Caco-2 (cell line): ENCODE measurements around the gene BPIFA3. TPM values are rescaled to one million over a fixed set of nuclear protein-coding genes. Genes with fewer than 3 reads are reported as not detected.

Experiments
- BruUV-seq: library from RNA; stranded (reverse); fragments of 400-500 nt; replicated peaks from 2 replicates; lab custom pipeline; 2021; lab: Mats Ljungman, UMichigan
- CTCF ChIA-PET: fragments of 300-600 bp; sonication (Branson Sonifier 250); formaldehyde crosslinking; loops from one replicate; lab custom pipeline; 2022; ENCODE audit warnings: antibody characterized with exemption; lab: Charles Lee
- POLR2A ChIA-PET: fragments of 300-600 bp; sonication (Branson Sonifier 250); formaldehyde crosslinking; loops from one replicate; lab custom pipeline; 2022; ENCODE audit warnings: antibody characterized with exemption; lab: Charles Lee
- DNase-seq, 2 experiments: peaks; one replicate each; pipeline versions ENCODE4 v3.0.0 to v3.0.0-alpha.2; 2020 to 2022
- H3K27me3 ChIP-seq: replicated peaks from 2 replicates; pipeline ENCODE4 v1.6.0; 2011; ENCODE audit warnings: low read length; ENCODE audit not compliant: control insufficient read depth, insufficient read depth
- H3K36me3 ChIP-seq: 2 replicates; pipeline ENCODE4 v1.5.1; 2011; ENCODE audit warnings: low read length; ENCODE audit not compliant: control insufficient read depth, insufficient read depth
- H3K4me1 ChIP-seq: fragments of 250-450 bp; sonication (Bioruptor Pico); 2 replicates; pipeline ENCODE4 v1.5.1; 2020; ENCODE audit warnings: mild to moderate bottlenecking
- H3K4me3 ChIP-seq: 2 replicates; pipeline ENCODE4 v1.5.1; 2011; ENCODE audit warnings: low read depth, mild to moderate bottlenecking, control low read depth, low read length
- H3K9me3 ChIP-seq: fragments of 250-450 bp; sonication (Bioruptor Pico); 2 replicates; pipeline ENCODE4 v1.5.1; 2020; ENCODE audit warnings: mild to moderate bottlenecking, moderate library complexity
- H3K27ac Mint-ChIP-seq: one replicate; pipeline ENCODE4 v1.8.0; 2022; ENCODE audit warnings: mixed read lengths; ENCODE audit not compliant: unreplicated experiment
- H3K27me3 Mint-ChIP-seq: one replicate; pipeline ENCODE4 v1.8.0; 2022; ENCODE audit warnings: mixed read lengths; ENCODE audit not compliant: insufficient read depth, unreplicated experiment
- H3K36me3 Mint-ChIP-seq: one replicate; pipeline ENCODE4 v1.8.0; 2022; ENCODE audit warnings: mild to moderate bottlenecking, mixed read lengths; ENCODE audit not compliant: insufficient read depth, unreplicated experiment
- H3K4me1 Mint-ChIP-seq: one replicate; pipeline ENCODE4 v1.8.0; 2022; ENCODE audit warnings: low read depth, mixed read lengths; ENCODE audit not compliant: unreplicated experiment
- H3K4me3 Mint-ChIP-seq: one replicate; pipeline ENCODE4 v1.8.0; 2022; ENCODE audit warnings: mild to moderate bottlenecking, moderate library complexity, mixed read lengths; ENCODE audit not compliant: unreplicated experiment
- H3K9me3 Mint-ChIP-seq: one replicate; pipeline ENCODE4 v1.8.0; 2022; ENCODE audit warnings: mixed read lengths; ENCODE audit not compliant: unreplicated experiment
- CTCF ChIP-seq, 2 experiments: fragments of 200-600 bp in 1 of 2; IDR thresholded peaks; 1 replicate in 1 of 2; 2 replicates in 1 of 2; pipeline versions ENCODE4 v1.5.1 to v1.8.0; 2011 to 2022; ENCODE audit warnings: antibody characterized with exemption in 1 of 2, control low read depth in 1 of 2, inconsistent platforms in 1 of 2, low read depth in 1 of 2, low read length in 1 of 2, mild to moderate bottlenecking in 1 of 2, moderate library complexity in 1 of 2; ENCODE audit not compliant: insufficient read depth in 1 of 2, severe bottlenecking in 1 of 2, unreplicated experiment in 1 of 2
- intact Hi-C: fragments of 100-400 bp; cut with micrococcal nuclease; formaldehyde crosslinking; loops from one replicate; pipeline ENCODE4 v1.10.0; 2022; ENCODE audit not compliant: unreplicated experiment
- total RNA-seq: library from RNA; stranded (reverse); gene quantifications from 2 replicates; pipeline ENCODE4 v1.2.3, GENCODE V29; 2022

BPIFA3 gene
- total RNA-seq, 1 experiment from 2014 or later: not detected

DNA sequence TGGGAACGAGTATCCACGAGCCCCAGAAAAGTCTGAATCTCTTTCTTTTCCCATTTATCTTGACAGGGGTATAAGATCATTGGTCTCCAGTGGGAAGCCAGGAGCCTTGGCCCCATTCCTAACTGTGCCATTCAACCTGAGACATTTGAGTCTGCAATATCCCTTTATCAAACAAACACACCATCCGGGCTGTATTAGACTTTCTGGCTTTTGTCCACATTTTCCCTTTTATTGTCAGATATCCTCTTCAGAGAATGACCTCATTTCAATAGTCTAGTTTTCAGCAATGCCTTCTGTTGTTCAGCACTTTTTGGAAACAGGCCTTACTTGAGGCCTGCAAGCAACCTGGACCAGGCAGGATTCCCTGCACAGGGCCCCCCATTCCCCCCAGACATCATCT, 34.3 kb downstream of the BPIFA3 start:
- no peaks in the 10 kb centered on the region for H3K9me3 Mint-ChIP-seq
- intact Hi-C loops: no loop called here
- TF ChIP-seq CTCF (IDR thresholded peaks at IDR 0.05; ENCODE audit: insufficient read depth in 1 of 2, low read depth in 1 of 2, low read length in 1 of 2, severe bottlenecking in 1 of 2, unreplicated experiment in 1 of 2): no peak
- ChIA-PET CTCF (interaction anchor here (0.6 kb wide), 1 partner anchor 29 kb away, joined by 4 read pairs; no protein-coding TSS in a partner anchor), POLR2A (no interaction called here)
- H3K27me3 Mint-ChIP-seq: peaks cover 13% of the 10 kb centered on the region
- H3K4me3 ChIP-seq: no peak overlapping the region
- no peak overlapping the region for H3K27ac Mint-ChIP-seq
- no peak for DNase-seq
- H3K4me1 ChIP-seq: no peaks in the 10 kb centered on the region
- H3K4me3 Mint-ChIP-seq: no peak overlapping the region
- no peaks in the 10 kb centered on the region for H3K27me3 ChIP-seq
- no peaks in the 10 kb centered on the region for H3K36me3 Mint-ChIP-seq
- no peaks in the 10 kb centered on the region for H3K9me3 ChIP-seq
- H3K36me3 ChIP-seq: no peaks in the 10 kb centered on the region
- BruUV-seq: no TSS peak
- no peaks in the 10 kb centered on the region for H3K4me1 Mint-ChIP-seq

DNA sequence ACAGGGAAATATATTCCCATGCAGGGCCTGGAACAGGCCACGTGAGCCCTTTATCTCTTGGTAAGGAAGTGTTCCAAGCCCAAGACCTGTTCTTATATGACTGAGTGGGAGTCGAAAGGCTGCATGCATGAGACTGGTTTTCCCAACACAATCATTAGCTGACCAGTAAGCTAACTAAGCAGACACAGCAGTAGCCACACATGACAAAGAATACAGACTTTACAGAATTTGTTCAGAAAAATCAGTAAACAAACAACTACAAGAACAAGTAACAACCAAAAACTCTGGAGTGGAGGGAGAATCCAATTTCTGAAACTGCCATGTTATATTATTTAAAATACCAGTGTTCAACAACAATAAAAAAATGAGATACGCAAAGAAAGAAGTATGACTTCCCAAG, 35.3 kb downstream of the BPIFA3 start:
- CTCF ChIA-PET: no interaction called here
- POLR2A ChIA-PET: no interaction called here
- H3K27ac Mint-ChIP-seq: no peak overlapping the region

GRCh38 chr20:33255005-33255404, 37.9 kb downstream of the BPIFA3 start:
- H3K4me1 ChIP-seq: no peaks in the 10 kb centered on the region
- no peaks in the 10 kb centered on the region for H3K36me3 ChIP-seq
- H3K27me3 ChIP-seq: no peaks in the 10 kb centered on the region
- POLR2A ChIA-PET: no interaction called here
- Mint-ChIP-seq H3K4me1 (no peaks in the 10 kb centered on the region), H3K36me3 (no peaks in the 10 kb centered on the region), H3K4me3 (no peak overlapping the region), H3K27ac (no peak overlapping the region), H3K9me3 (no peaks in the 10 kb centered on the region), H3K27me3 (peaks cover 13% of the 10 kb centered on the region)
- CTCF ChIA-PET: no interaction called here
- TF ChIP-seq CTCF (IDR thresholded peaks at IDR 0.05; ENCODE audit: insufficient read depth in 1 of 2, low read depth in 1 of 2, low read length in 1 of 2, severe bottlenecking in 1 of 2, unreplicated experiment in 1 of 2): no peak
- no TSS peak for BruUV-seq
- intact Hi-C loops: no loop called here
- H3K9me3 ChIP-seq: no peaks in the 10 kb centered on the region
- no peak overlapping the region for H3K4me3 ChIP-seq
- DNase-seq: no peak

More for the DNA sequence above, 35.3 kb downstream of the BPIFA3 start:
- H3K27me3 ChIP-seq: no peaks in the 10 kb centered on the region
- no TSS peak for BruUV-seq
- Mint-ChIP-seq H3K9me3 (no peaks in the 10 kb centered on the region), H3K4me3 (no peak overlapping the region), H3K27me3 (peaks cover 13% of the 10 kb centered on the region), H3K4me1 (no peaks in the 10 kb centered on the region), H3K36me3 (no peaks in the 10 kb centered on the region)
- H3K9me3 ChIP-seq: no peaks in the 10 kb centered on the region
- no peak overlapping the region for H3K4me3 ChIP-seq
- no peaks in the 10 kb centered on the region for H3K36me3 ChIP-seq
- intact Hi-C loops: no loop called here
- TF ChIP-seq CTCF (IDR thresholded peaks at IDR 0.05; ENCODE audit: insufficient read depth in 1 of 2, low read depth in 1 of 2, low read length in 1 of 2, severe bottlenecking in 1 of 2, unreplicated experiment in 1 of 2): no peak
- DNase-seq: no peak
- no peaks in the 10 kb centered on the region for H3K4me1 ChIP-seq
